GM23338 (cell line): ENCODE measurements around the gene ANO1. TPM values are rescaled to one million over a fixed set of nuclear protein-coding genes. Genes with fewer than 3 reads are reported as not detected.

Experiments used
- ATAC-seq: fragments of 200-7000 bp; cut with Tn5 transposase; 3 replicates; pipeline ENCODE4 v1.9.1; 2020
- DNase-seq: peaks from one replicate; pipeline ENCODE4 v3.0.0-alpha.2; 2015; ENCODE audit warnings: low spot score
- H2AFZ ChIP-seq: fragments of 200-600 bp; sonication (generic); 2 replicates; pipeline ENCODE4 v1.8.0; 2016; ENCODE audit warnings: antibody characterized with exemption, mild to moderate bottlenecking, moderate library complexity
- H3F3A ChIP-seq: fragments of 200-600 bp; sonication (generic); replicated peaks from 2 replicates; pipeline ENCODE4 v1.8.0; 2017; ENCODE audit warnings: antibody characterized with exemption, mixed run types, low read depth
- H3K27ac ChIP-seq: fragments of 200-600 bp; sonication (generic); 2 replicates; pipeline ENCODE4 v1.6.1; 2016; ENCODE audit warnings: low read depth
- H3K27me3 ChIP-seq: fragments of 200-600 bp; sonication (generic); 2 replicates; pipeline ENCODE4 v1.8.0; 2016; ENCODE audit warnings: mild to moderate bottlenecking, mixed run types, moderate library complexity; ENCODE audit not compliant: insufficient read depth
- H3K36me3 ChIP-seq: fragments of 200-600 bp; sonication (generic); 2 replicates; pipeline ENCODE4 v1.8.0; 2016; ENCODE audit warnings: mild to moderate bottlenecking; ENCODE audit not compliant: insufficient read depth
- H3K4me1 ChIP-seq: fragments of 200-600 bp; sonication (generic); 2 replicates; pipeline ENCODE4 v1.8.0; 2016; ENCODE audit warnings: mild to moderate bottlenecking, moderate library complexity; ENCODE audit not compliant: insufficient read depth
- H3K4me2 ChIP-seq: fragments of 200-600 bp; sonication (generic); 2 replicates; pipeline ENCODE4 v1.7.1; 2017; ENCODE audit warnings: mixed run types
- H3K4me3 ChIP-seq: fragments of 200-600 bp; sonication (generic); 2 replicates; pipeline ENCODE4 v1.6.1; 2016; ENCODE audit warnings: mixed run types
- H3K79me2 ChIP-seq: fragments of 200-600 bp; sonication (generic); replicated peaks from 2 replicates; pipeline ENCODE4 v1.8.0; 2017; ENCODE audit warnings: mild to moderate bottlenecking; ENCODE audit not compliant: insufficient read depth
- H3K9me2 ChIP-seq: fragments of 200-600 bp; sonication (generic); 2 replicates; pipeline ENCODE4 v1.8.0; 2017; ENCODE audit not compliant: insufficient read depth
- H4K20me1 ChIP-seq: fragments of 200-600 bp; sonication (generic); replicated peaks from 2 replicates; pipeline ENCODE4 v1.8.0; 2017; ENCODE audit warnings: mild to moderate bottlenecking; ENCODE audit not compliant: insufficient read depth
- H3K27ac Mint-ChIP-seq: 2 replicates; pipeline ENCODE4 v1.8.0; 2020; ENCODE audit warnings: inconsistent platforms, mild to moderate bottlenecking, moderate library complexity, mixed read lengths
- H3K27me3 Mint-ChIP-seq: 3 replicates; pipeline ENCODE4 v1.8.0; 2022; ENCODE audit warnings: low read depth, mild to moderate bottlenecking, moderate library complexity, mixed read lengths, inconsistent platforms; ENCODE audit not compliant: insufficient read depth, poor library complexity
- H3K36me3 Mint-ChIP-seq: 3 replicates; pipeline ENCODE4 v1.8.0; 2021; ENCODE audit warnings: low read depth, mild to moderate bottlenecking, inconsistent platforms, moderate library complexity, mixed read lengths
- H3K4me1 Mint-ChIP-seq: 3 replicates; pipeline ENCODE4 v1.8.0; 2020; ENCODE audit warnings: mild to moderate bottlenecking, inconsistent platforms, mixed read lengths
- H3K4me3 Mint-ChIP-seq: 3 replicates; pipeline ENCODE4 v1.8.0; 2021; ENCODE audit warnings: moderate library complexity, mild to moderate bottlenecking, inconsistent platforms, mixed read lengths
- H3K9me3 Mint-ChIP-seq: 3 replicates; pipeline ENCODE4 v1.8.0; 2020; ENCODE audit warnings: moderate library complexity, mild to moderate bottlenecking, inconsistent platforms, mixed read lengths
- EZH2 ChIP-seq: fragments of 200-600 bp; sonication (generic); IDR thresholded peaks from one replicate; pipeline ENCODE4 v1.8.0; 2017; ENCODE audit warnings: antibody characterized with exemption, mild to moderate bottlenecking, low read depth; ENCODE audit not compliant: unreplicated experiment
- EZH2phosphoT487 ChIP-seq: fragments of 200-600 bp; sonication (generic); IDR thresholded peaks from one replicate; pipeline ENCODE4 v1.8.1; 2018; ENCODE audit warnings: antibody characterized with exemption; ENCODE audit not compliant: unreplicated experiment
- JUNB ChIP-seq: IDR thresholded peaks from one replicate; pipeline ENCODE4 v1.6.1; 2016; ENCODE audit warnings: antibody characterized with exemption; ENCODE audit not compliant: unreplicated experiment
- NANOG ChIP-seq: IDR thresholded peaks from 2 replicates; pipeline ENCODE4 v1.6.1; 2016; ENCODE audit warnings: antibody characterized with exemption, borderline replicate concordance
- STAT1 ChIP-seq: IDR thresholded peaks from one replicate; pipeline ENCODE4 v1.6.1; 2016; ENCODE audit warnings: antibody characterized with exemption; ENCODE audit not compliant: unreplicated experiment
- ZNF114 ChIP-seq: fragments of 250-450 bp; sonication (Bioruptor Pico); IDR thresholded peaks from 2 replicates; pipeline ENCODE4 v1.5.0; 2020; ENCODE audit warnings: mild to moderate bottlenecking, moderate library complexity
- polyA plus RNA-seq: library from polyadenylated mRNA; unstranded; fragments of >200 nt; fragmentation: Nextera tagmentation; extraction: Ambion mirVana; gene quantifications from 2 replicates; pipeline ENCODE4 v1.2.1, GENCODE V29; 2016
- total RNA-seq: library from RNA; depleted of rRNA; stranded (reverse); fragments of >200 nt; shearing (Covaris generic); gene quantifications from 2 replicates; pipeline ENCODE4 v1.2.3, GENCODE V29; 2014
- TF ChIP-seq, protein P1 (sequence below): IDR thresholded peaks from one replicate; pipeline ENCODE4 v1.6.1; 2018; ENCODE audit warnings: antibody characterized with exemption; ENCODE audit not compliant: unreplicated experiment
- TF ChIP-seq, protein P2 (sequence below), 2 experiments: fragments of 200-600 bp in 1 of 2; sonication (generic) in 1 of 2; conservative IDR thresholded peaks; 2 replicates each; pipeline versions ENCODE4 v1.5.1 to v1.6.1; 2016 to 2017; ENCODE audit warnings: antibody characterized with exemption in 2 of 2, low read depth in 2 of 2, mild to moderate bottlenecking in 2 of 2, moderate library complexity in 1 of 2
- TF ChIP-seq, protein P3 (sequence below): fragments of 250-450 bp; sonication (Bioruptor Pico); IDR thresholded peaks from 2 replicates; pipeline ENCODE4 v1.5.0; 2020; ENCODE audit warnings: mild to moderate bottlenecking, moderate library complexity

ANO1 gene
- total and polyA plus RNA-seq, 2 experiments from 2014 or later, result 1.4 to 3.4 TPM

DNA sequence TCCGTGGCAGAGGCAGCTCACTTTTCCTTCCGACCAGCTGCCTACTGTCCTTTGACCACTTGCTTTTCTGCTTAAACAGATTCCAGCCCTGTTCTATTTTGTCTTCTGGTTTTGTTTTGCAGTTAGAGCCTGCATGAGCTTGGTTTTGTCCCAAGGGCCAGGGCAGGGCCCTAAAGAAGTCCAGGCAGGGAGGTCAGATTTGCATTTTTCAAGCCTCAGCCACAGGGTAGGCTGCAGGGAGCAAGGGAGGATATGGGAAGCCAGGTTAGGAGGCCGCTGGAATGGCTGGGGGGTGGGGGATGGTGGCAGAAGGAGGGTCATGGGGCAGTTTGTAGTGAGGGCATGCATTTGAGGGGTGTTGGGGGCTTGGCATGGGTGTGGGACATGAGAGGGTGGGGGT is 148.1 kb downstream of the ANO1 start (continued):
- TF ChIP-seq EZH2phosphoT487 (no peak), EZH2 (no peak), ZNF114 (CRISPR knock-in tag) (no peak)
- TF ChIP-seq, protein P1, sequence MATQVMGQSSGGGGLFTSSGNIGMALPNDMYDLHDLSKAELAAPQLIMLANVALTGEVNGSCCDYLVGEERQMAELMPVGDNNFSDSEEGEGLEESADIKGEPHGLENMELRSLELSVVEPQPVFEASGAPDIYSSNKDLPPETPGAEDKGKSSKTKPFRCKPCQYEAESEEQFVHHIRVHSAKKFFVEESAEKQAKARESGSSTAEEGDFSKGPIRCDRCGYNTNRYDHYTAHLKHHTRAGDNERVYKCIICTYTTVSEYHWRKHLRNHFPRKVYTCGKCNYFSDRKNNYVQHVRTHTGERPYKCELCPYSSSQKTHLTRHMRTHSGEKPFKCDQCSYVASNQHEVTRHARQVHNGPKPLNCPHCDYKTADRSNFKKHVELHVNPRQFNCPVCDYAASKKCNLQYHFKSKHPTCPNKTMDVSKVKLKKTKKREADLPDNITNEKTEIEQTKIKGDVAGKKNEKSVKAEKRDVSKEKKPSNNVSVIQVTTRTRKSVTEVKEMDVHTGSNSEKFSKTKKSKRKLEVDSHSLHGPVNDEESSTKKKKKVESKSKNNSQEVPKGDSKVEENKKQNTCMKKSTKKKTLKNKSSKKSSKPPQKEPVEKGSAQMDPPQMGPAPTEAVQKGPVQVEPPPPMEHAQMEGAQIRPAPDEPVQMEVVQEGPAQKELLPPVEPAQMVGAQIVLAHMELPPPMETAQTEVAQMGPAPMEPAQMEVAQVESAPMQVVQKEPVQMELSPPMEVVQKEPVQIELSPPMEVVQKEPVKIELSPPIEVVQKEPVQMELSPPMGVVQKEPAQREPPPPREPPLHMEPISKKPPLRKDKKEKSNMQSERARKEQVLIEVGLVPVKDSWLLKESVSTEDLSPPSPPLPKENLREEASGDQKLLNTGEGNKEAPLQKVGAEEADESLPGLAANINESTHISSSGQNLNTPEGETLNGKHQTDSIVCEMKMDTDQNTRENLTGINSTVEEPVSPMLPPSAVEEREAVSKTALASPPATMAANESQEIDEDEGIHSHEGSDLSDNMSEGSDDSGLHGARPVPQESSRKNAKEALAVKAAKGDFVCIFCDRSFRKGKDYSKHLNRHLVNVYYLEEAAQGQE, result no peak

DNA sequence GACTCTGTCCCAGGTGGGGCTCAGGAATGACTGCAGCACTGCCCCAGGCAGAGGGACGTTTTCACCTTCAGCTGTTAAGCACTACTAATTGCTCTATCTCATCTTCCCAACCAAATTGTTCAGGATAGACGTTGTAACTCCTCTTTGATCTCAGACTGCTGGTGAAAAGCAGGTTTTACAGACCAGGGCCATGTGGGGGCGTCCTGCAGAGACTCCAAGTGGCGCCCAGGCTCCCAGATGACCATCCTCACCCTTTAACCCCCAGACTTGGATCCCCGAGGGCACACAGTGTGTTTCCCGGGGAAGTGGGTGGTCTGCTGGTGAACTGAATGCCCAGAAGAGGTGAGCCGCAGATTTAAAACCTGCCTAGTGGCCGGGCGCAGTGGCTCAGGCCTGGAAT is 148.8 kb downstream of the ANO1 start:
- H3K27me3 Mint-ChIP-seq, result peaks cover 12% of the 10 kb centered on the region
- Histone ChIP-seq H4K20me1 (no peaks in the 10 kb centered on the region), H3K27ac (no peak overlapping the region), H3K79me2 (no peaks in the 10 kb centered on the region), H3K27me3 (no peaks in the 10 kb centered on the region), H3K36me3 (no peaks in the 10 kb centered on the region), H3F3A (no peaks in the 10 kb centered on the region), H3K9me2 (no peaks in the 10 kb centered on the region), H2AFZ (peak overlapping the region; percentile 60; the same call in 1 of the 2 replicates), H3K4me3 (no peak overlapping the region), H3K4me2 (0 out of 2 replicates have a peak overlapping the region, but pooled peaks have one; percentile 35), H3K4me1 (no peaks in the 10 kb centered on the region; the same call in 1 of the 2 replicates)
- TF ChIP-seq NANOG, result no peak
- no peak for TF ChIP-seq JUNB
- TF ChIP-seq, protein P2, sequence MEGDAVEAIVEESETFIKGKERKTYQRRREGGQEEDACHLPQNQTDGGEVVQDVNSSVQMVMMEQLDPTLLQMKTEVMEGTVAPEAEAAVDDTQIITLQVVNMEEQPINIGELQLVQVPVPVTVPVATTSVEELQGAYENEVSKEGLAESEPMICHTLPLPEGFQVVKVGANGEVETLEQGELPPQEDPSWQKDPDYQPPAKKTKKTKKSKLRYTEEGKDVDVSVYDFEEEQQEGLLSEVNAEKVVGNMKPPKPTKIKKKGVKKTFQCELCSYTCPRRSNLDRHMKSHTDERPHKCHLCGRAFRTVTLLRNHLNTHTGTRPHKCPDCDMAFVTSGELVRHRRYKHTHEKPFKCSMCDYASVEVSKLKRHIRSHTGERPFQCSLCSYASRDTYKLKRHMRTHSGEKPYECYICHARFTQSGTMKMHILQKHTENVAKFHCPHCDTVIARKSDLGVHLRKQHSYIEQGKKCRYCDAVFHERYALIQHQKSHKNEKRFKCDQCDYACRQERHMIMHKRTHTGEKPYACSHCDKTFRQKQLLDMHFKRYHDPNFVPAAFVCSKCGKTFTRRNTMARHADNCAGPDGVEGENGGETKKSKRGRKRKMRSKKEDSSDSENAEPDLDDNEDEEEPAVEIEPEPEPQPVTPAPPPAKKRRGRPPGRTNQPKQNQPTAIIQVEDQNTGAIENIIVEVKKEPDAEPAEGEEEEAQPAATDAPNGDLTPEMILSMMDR (conservative IDR thresholded peaks at IDR 0.05; ENCODE audit: low read depth in 2 of 2), result peak; percentile 70 to 72
- no peak for TF ChIP-seq EZH2phosphoT487
- H3K9me3 Mint-ChIP-seq, result no peaks in the 10 kb centered on the region
- H3K36me3 Mint-ChIP-seq, result no peaks in the 10 kb centered on the region
- H3K4me1 Mint-ChIP-seq, result peaks cover 20% of the 10 kb centered on the region
- H3K4me3 Mint-ChIP-seq, result no peak overlapping the region
- peak; percentile 83 for ATAC-seq
- peak; percentile 85 for DNase-seq
- H3K27ac Mint-ChIP-seq, result no peak overlapping the region

DNA sequence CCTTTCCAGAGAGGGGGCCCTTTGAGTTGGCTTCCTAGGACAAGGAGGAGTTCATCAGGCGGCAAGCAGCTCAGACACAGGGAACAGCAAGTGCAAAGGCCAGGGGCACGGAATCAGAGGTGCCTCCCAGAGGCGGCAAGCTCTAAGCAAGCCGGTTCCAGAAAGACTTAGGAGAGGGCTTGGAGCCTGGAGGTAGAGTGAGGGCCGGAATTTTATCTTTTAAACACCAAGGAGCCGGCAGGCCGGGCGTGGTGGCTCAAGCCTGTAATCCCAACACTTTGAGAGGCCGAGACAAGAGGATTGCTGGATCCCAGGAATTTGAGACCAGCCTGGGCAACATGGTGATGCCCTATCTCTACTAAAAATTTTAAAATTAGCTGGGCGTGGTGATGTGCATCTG is 151.6 kb downstream of the ANO1 start:
- ATAC-seq (no peak), DNase-seq (no peak)
- Mint-ChIP-seq H3K36me3 (no peaks in the 10 kb centered on the region), H3K4me3 (no peak overlapping the region), H3K27me3 (peaks cover 10% of the 10 kb centered on the region), H3K4me1 (peaks cover 20% of the 10 kb centered on the region), H3K9me3 (no peaks in the 10 kb centered on the region), H3K27ac (no peak overlapping the region)
- Histone ChIP-seq H3K9me2 (no peaks in the 10 kb centered on the region), H4K20me1 (no peaks in the 10 kb centered on the region), H3K27me3 (no peaks in the 10 kb centered on the region), H3K27ac (no peak overlapping the region), H3F3A (no peaks in the 10 kb centered on the region), H2AFZ (peak overlapping the region; percentile 14; the same call in 1 of the 2 replicates), H3K4me2 (no peak overlapping the region), H3K4me3 (no peak overlapping the region), H3K36me3 (no peaks in the 10 kb centered on the region), H3K4me1 (no peaks in the 10 kb centered on the region; the same call in 1 of the 2 replicates), H3K79me2 (no peaks in the 10 kb centered on the region)
- TF ChIP-seq, protein P3, sequence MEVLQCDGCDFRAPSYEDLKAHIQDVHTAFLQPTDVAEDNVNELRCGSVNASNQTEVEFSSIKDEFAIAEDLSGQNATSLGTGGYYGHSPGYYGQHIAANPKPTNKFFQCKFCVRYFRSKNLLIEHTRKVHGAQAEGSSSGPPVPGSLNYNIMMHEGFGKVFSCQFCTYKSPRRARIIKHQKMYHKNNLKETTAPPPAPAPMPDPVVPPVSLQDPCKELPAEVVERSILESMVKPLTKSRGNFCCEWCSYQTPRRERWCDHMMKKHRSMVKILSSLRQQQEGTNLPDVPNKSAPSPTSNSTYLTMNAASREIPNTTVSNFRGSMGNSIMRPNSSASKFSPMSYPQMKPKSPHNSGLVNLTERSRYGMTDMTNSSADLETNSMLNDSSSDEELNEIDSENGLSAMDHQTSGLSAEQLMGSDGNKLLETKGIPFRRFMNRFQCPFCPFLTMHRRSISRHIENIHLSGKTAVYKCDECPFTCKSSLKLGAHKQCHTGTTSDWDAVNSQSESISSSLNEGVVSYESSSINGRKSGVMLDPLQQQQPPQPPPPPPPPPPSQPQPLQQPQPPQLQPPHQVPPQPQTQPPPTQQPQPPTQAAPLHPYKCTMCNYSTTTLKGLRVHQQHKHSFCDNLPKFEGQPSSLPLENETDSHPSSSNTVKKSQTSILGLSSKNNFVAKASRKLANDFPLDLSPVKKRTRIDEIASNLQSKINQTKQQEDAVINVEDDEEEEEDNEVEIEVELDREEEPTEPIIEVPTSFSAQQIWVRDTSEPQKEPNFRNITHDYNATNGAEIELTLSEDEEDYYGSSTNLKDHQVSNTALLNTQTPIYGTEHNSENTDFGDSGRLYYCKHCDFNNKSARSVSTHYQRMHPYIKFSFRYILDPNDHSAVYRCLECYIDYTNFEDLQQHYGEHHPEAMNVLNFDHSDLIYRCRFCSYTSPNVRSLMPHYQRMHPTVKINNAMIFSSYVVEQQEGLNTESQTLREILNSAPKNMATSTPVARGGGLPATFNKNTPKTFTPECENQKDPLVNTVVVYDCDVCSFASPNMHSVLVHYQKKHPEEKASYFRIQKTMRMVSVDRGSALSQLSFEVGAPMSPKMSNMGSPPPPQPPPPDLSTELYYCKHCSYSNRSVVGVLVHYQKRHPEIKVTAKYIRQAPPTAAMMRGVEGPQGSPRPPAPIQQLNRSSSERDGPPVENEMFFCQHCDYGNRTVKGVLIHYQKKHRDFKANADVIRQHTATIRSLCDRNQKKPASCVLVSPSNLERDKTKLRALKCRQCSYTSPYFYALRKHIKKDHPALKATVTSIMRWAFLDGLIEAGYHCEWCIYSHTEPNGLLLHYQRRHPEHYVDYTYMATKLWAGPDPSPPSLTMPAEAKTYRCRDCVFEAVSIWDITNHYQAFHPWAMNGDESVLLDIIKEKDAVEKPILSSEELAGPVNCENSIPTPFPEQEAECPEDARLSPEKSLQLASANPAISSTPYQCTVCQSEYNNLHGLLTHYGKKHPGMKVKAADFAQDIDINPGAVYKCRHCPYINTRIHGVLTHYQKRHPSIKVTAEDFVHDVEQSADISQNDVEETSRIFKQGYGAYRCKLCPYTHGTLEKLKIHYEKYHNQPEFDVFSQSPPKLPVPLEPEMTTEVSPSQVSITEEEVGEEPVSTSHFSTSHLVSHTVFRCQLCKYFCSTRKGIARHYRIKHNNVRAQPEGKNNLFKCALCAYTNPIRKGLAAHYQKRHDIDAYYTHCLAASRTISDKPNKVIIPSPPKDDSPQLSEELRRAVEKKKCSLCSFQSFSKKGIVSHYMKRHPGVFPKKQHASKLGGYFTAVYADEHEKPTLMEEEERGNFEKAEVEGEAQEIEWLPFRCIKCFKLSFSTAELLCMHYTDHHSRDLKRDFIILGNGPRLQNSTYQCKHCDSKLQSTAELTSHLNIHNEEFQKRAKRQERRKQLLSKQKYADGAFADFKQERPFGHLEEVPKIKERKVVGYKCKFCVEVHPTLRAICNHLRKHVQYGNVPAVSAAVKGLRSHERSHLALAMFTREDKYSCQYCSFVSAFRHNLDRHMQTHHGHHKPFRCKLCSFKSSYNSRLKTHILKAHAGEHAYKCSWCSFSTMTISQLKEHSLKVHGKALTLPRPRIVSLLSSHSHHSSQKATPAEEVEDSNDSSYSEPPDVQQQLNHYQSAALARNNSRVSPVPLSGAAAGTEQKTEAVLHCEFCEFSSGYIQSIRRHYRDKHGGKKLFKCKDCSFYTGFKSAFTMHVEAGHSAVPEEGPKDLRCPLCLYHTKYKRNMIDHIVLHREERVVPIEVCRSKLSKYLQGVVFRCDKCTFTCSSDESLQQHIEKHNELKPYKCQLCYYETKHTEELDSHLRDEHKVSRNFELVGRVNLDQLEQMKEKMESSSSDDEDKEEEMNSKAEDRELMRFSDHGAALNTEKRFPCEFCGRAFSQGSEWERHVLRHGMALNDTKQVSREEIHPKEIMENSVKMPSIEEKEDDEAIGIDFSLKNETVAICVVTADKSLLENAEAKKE (CRISPR knock-in tag), result no peak
- TF ChIP-seq STAT1, result no peak
- no peak for TF ChIP-seq NANOG
